ENCODE results near the gene NPAS2.

The NPAS2 gene

GRCh38 chr2:100988630-100989417, 168.9 kb downstream of the NPAS2 start:
- Histone ChIP-seq H3K36me3 (ENCODE audit: low read depth) (no peaks in the 10 kb centered on the region), H3K4me1 (ENCODE audit: insufficient read depth, poor library complexity, severe bottlenecking) (no peaks in the 10 kb centered on the region), H3K4me3 (ENCODE audit: severe bottlenecking) (no peak overlapping the region), H3K27ac (ENCODE audit: poor library complexity, severe bottlenecking) (no peak overlapping the region), H3K9me3 (ENCODE audit: severe bottlenecking) (no peaks in the 10 kb centered on the region), H3K27me3 (ENCODE audit: insufficient read depth, poor library complexity, severe bottlenecking) (no peaks in the 10 kb centered on the region)
- ATAC-seq (ENCODE audit: low read depth) (no peak), DNase-seq (ENCODE audit: low spot score) (no peak)
- TF ChIP-seq CTCF (IDR thresholded peaks at IDR 0.05; ENCODE audit: poor library complexity, severe bottlenecking) = no peak

GRCh38 chr2:100989666-100990065, 169.7 kb downstream of the NPAS2 start:
- TF ChIP-seq CTCF (IDR thresholded peaks at IDR 0.05; ENCODE audit: poor library complexity, severe bottlenecking) = no peak
- DNase-seq (ENCODE audit: low spot score) (no peak), ATAC-seq (ENCODE audit: low read depth) (no peak)
- H3K27me3 ChIP-seq (ENCODE audit: insufficient read depth, poor library complexity, severe bottlenecking) = no peaks in the 10 kb centered on the region
- H3K9me3 ChIP-seq (ENCODE audit: severe bottlenecking) = no peaks in the 10 kb centered on the region
- no peak overlapping the region for H3K4me3 ChIP-seq (ENCODE audit: severe bottlenecking)
- no peak overlapping the region for H3K27ac ChIP-seq (ENCODE audit: poor library complexity, severe bottlenecking)
- no peaks in the 10 kb centered on the region for H3K4me1 ChIP-seq (ENCODE audit: insufficient read depth, poor library complexity, severe bottlenecking)
- H3K36me3 ChIP-seq (ENCODE audit: low read depth) = no peaks in the 10 kb centered on the region

- no peak for ATAC-seq (ENCODE audit: low read depth)
- no peaks in the 10 kb centered on the region for H3K36me3 ChIP-seq (ENCODE audit: low read depth)
Observed at GRCh38 chr2:100990166-100990565, 170.2 kb downstream of the NPAS2 start.

GRCh38 chr2:100990650-100991403, 170.9 kb downstream of the NPAS2 start:
- no peak for ATAC-seq (ENCODE audit: low read depth)
- H3K4me3 ChIP-seq (ENCODE audit: severe bottlenecking) = no peak overlapping the region
- DNase-seq (ENCODE audit: low spot score) = no peak
- no peak overlapping the region for H3K27ac ChIP-seq (ENCODE audit: poor library complexity, severe bottlenecking)
- H3K27me3 ChIP-seq (ENCODE audit: insufficient read depth, poor library complexity, severe bottlenecking) = no peaks in the 10 kb centered on the region
- no peaks in the 10 kb centered on the region for H3K9me3 ChIP-seq (ENCODE audit: severe bottlenecking)
- no peak for TF ChIP-seq CTCF (IDR thresholded peaks at IDR 0.05; ENCODE audit: poor library complexity, severe bottlenecking)
- no peaks in the 10 kb centered on the region for H3K4me1 ChIP-seq (ENCODE audit: insufficient read depth, poor library complexity, severe bottlenecking)
- no peaks in the 10 kb centered on the region for H3K36me3 ChIP-seq (ENCODE audit: low read depth)

More at GRCh38 chr2:100990166-100990565, 170.2 kb downstream of the NPAS2 start:
- no peak overlapping the region for H3K27ac ChIP-seq (ENCODE audit: poor library complexity, severe bottlenecking)
- no peak for TF ChIP-seq CTCF (IDR thresholded peaks at IDR 0.05; ENCODE audit: poor library complexity, severe bottlenecking)
- no peaks in the 10 kb centered on the region for H3K4me1 ChIP-seq (ENCODE audit: insufficient read depth, poor library complexity, severe bottlenecking)
- H3K9me3 ChIP-seq (ENCODE audit: severe bottlenecking) = no peaks in the 10 kb centered on the region
- DNase-seq (ENCODE audit: low spot score) = no peak
- H3K4me3 ChIP-seq (ENCODE audit: severe bottlenecking) = no peak overlapping the region
- no peaks in the 10 kb centered on the region for H3K27me3 ChIP-seq (ENCODE audit: insufficient read depth, poor library complexity, severe bottlenecking)
